ENCODE data around the gene AURKB. TPM values are rescaled to one million over a fixed set of nuclear protein-coding genes. Genes with fewer than 3 reads are reported as not detected.

AURKB gene
- total and polyA plus RNA-seq, 7 experiments from 2014 or later = 1.1 to 97.7 (median 1.3) TPM; not detected in 2

DNA sequence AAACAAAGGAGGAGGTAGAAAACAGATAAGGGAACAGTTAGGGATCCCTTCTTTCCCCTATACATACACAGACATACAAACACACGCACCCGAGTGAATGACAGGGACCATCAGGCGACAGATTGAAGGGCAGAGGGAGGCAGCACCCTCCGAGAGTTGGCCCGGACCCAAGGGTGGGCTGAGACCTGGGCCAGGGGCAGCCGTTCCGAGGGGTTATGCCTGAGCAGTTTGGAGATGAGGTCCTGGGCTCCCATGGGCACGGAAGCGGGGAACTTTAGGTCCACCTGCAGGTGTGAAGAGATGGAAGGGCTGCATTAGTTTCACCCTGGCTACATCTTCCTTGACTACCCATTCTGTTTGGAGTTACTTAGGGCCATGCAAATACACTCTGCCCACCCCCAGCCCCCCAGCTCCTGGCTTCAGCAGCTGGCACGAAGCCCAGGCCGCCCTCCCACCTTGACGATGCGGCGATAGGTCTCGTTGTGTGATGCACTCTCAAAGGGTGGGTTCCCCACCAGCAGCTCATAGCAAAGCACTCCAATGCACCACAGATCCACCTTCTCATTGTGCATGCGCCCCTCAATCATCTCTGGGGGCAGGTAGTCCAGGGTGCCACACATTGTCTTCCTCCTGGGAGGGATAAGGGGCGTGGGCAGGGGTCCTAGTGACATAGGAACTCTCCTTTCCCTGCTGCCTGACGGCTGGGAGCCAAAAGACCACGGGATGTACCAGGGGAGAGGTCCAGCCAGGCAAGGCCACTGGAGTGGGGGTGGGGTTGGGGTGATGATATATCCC, 5.4 kb downstream of the AURKB start:
- H3K4me3 ChIP-seq (ENCODE audit: low read length) = no peak overlapping the region
- no peak for ATAC-seq
- ChIA-PET CTCF (interaction anchor here (1.5 kb wide), 1 partner anchor 125 kb away, joined by 3 read pairs; no protein-coding TSS in a partner anchor), POLR2A (interaction anchor here (0.6 to 9.6 kb wide), 3 partner anchors 9 to 19 kb away, joined by 3 to 110 read pairs (median 3); no protein-coding TSS in a partner anchor)
- peaks cover 0 to 2% (median 0%) of the 10 kb centered on the region in 5 donors for H3K27me3 Mint-ChIP-seq
- no peaks in the 10 kb centered on the region for H3K27me3 ChIP-seq (ENCODE audit: control insufficient read depth in 2 of 2, insufficient read depth in 2 of 2, low read length in 2 of 2)
- no peaks in the 10 kb centered on the region for H3K36me3 ChIP-seq (ENCODE audit: control insufficient read depth in 2 of 3, insufficient read depth in 3 of 3, low read length in 3 of 3)
- peaks cover 0 to 2% of the 10 kb centered on the region in 2 donors for H3K4me1 ChIP-seq (ENCODE audit: control insufficient read depth in 2 of 2, insufficient read depth in 2 of 2, low read length in 2 of 2)
- H3K27ac ChIP-seq (ENCODE audit: low read depth, low read length) = no peak overlapping the region
- intact Hi-C loops (cut with micrococcal nuclease) = no loop called here
- H3K4me1 Mint-ChIP-seq = peaks cover 5 to 37% (median 7%) of the 10 kb centered on the region in 7 donors
- peaks cover 0 to 3% (median 0%) of the 10 kb centered on the region in 11 donors for H3K9me3 Mint-ChIP-seq
- peak overlapping the region in 1 of 9 donors; percentile 38 for H3K27ac Mint-ChIP-seq
- H3K4me3 Mint-ChIP-seq = no peak overlapping the region
- no peaks in the 10 kb centered on the region for H3K9me3 ChIP-seq (ENCODE audit: control insufficient read depth in 2 of 3, low read length in 3 of 3)
- H3K36me3 Mint-ChIP-seq = peaks cover 0 to 29% (median 0%) of the 10 kb centered on the region in 5 donors
- no peak for DNase-seq

DNA sequence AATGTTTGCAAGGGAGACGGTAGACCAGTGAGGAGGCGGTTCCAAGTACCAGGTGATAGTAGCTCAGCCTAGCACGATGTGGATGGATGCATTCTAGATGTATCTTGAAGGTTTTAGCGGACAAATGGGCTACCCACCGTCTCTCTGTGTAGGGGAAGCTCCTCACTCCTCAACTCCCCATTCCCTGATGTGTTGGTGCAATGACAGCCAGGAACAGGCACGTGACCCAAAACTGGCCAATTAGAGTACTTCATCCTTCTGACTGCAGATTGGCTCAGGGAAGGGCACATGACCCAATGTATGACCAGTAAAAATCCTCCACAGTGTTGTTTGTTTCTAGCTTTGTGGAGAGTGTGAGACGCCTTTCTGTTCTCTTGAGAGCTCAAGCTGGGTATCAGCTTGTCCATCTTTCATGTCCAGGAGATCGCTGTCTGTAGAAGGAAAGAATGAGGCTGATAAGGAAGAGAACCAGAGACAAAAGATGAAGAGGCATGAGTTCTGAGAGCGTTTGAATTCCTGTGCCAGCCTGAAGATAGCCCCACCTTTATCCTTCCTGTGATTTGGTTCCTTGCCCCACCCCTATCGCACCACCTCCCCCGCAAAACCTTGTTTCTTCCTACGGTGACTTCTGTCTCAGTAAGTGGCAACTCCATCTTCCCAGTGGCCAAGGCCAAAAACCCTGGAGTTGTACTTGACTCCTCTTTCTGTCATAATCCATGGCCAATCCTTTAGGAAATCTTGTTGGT, 18.1 kb downstream of the AURKB start:
- Mint-ChIP-seq H3K4me3 (no peak overlapping the region), H3K27ac (no peak overlapping the region), H3K36me3 (no peaks in the 10 kb centered on the region), H3K4me1 (peaks cover 9 to 19% (median 13%) of the 10 kb centered on the region in 7 donors), H3K27me3 (no peaks in the 10 kb centered on the region), H3K9me3 (peaks cover 0 to 2% (median 0%) of the 10 kb centered on the region in 11 donors)
- intact Hi-C loops (cut with micrococcal nuclease) = loop anchor here in 1 of 2 donors (1.0 to 5.0 kb wide), 4 partner anchors 8 to 505 kb away; partner anchors contain the start of genes AURKB, TP53 and WRAP53
- no peaks in the 10 kb centered on the region for H3K27me3 ChIP-seq (ENCODE audit: control insufficient read depth in 2 of 2, insufficient read depth in 2 of 2, low read length in 2 of 2)
- H3K27ac ChIP-seq (ENCODE audit: low read depth, low read length) = peak overlapping the region; percentile 49
- peak; percentile 41 for ATAC-seq
- ChIA-PET POLR2A (interaction anchor here (0.8 to 25.9 kb wide), 8 partner anchors 16 to 103 kb away, joined by 3 to 820 read pairs (median 56); partner anchors contain the start of genes AURKB, CTC1, PER1 and PFAS), CTCF (interaction anchor here (0.5 to 1.8 kb wide), 4 partner anchors 29 to 190 kb away, joined by 3 to 7 read pairs (median 3); no protein-coding TSS in a partner anchor)
- H3K4me1 ChIP-seq (ENCODE audit: control insufficient read depth in 2 of 2, insufficient read depth in 2 of 2, low read length in 2 of 2) = peaks cover 31 to 38% of the 10 kb centered on the region in 2 donors
- no peaks in the 10 kb centered on the region for H3K9me3 ChIP-seq (ENCODE audit: control insufficient read depth in 2 of 3, low read length in 3 of 3)
- no peak overlapping the region for H3K4me3 ChIP-seq (ENCODE audit: low read length)
- H3K36me3 ChIP-seq (ENCODE audit: control insufficient read depth in 2 of 3, insufficient read depth in 3 of 3, low read length in 3 of 3) = peaks cover 0 to 3% (median 0%) of the 10 kb centered on the region in 3 experiments
- peak in 8 of 9 donors; percentile 48 to 73 (median 66) for DNase-seq

DNA sequence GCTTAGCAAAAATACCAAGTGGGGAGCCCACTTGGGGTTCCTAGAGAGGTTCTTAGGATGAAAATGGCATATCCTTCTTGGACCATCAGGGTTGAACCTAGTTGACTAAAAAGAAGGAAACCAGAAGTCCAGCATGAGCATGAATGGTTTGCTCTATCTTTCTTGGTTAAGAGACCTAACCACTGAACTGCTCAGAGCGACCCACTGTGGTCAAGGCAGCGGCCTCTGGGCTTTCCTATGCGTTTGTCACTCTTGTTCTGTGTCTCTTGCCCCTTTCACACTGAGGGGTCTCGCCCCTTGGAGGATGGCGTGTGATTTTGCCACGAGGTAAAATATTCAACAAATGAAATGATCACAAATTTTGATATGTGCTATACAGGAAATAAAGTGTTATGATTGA, 19.9 kb downstream of the AURKB start:
- H3K27ac Mint-ChIP-seq = peak overlapping the region in 7 of 9 donors; percentile 46 to 94 (median 85)
- H3K27me3 Mint-ChIP-seq = no peaks in the 10 kb centered on the region
- Histone ChIP-seq H3K9me3 (ENCODE audit: control insufficient read depth in 2 of 3, low read length in 3 of 3) (no peaks in the 10 kb centered on the region), H3K27me3 (ENCODE audit: control insufficient read depth in 2 of 2, insufficient read depth in 2 of 2, low read length in 2 of 2) (no peaks in the 10 kb centered on the region), H3K27ac (ENCODE audit: low read depth, low read length) (no peak overlapping the region), H3K4me1 (ENCODE audit: control insufficient read depth in 2 of 2, insufficient read depth in 2 of 2, low read length in 2 of 2) (peaks cover 33 to 38% of the 10 kb centered on the region in 2 donors), H3K36me3 (ENCODE audit: control insufficient read depth in 2 of 3, insufficient read depth in 3 of 3, low read length in 3 of 3) (peaks cover 0 to 11% (median 0%) of the 10 kb centered on the region in 3 experiments), H3K4me3 (ENCODE audit: low read length) (peak overlapping the region; percentile 91)
- no peak for ATAC-seq
- H3K4me1 Mint-ChIP-seq = peaks cover 7 to 13% (median 13%) of the 10 kb centered on the region in 7 donors
- DNase-seq = no peak
- intact Hi-C loops (cut with micrococcal nuclease) = loop anchor here (1.0 to 5.0 kb wide), 4 partner anchors 10 to 618 kb away; partner anchors contain the start of genes RANGRF (in 1 of the 2), TP53 (in 1 of the 2) and WRAP53 (in 1 of the 2)
- no peaks in the 10 kb centered on the region for H3K36me3 Mint-ChIP-seq
- peak overlapping the region in 2 of 10 donors; percentile 8 to 27 for H3K4me3 Mint-ChIP-seq
- ChIA-PET CTCF (interaction anchor here (0.7 to 6.8 kb wide), 3 partner anchors 32 to 111 kb away, joined by 3 to 33 read pairs (median 29); partner anchors contain the start of gene ALOXE3), POLR2A (interaction anchor here (0.6 to 25.9 kb wide), 12 partner anchors 10 to 105 kb away, joined by 3 to 820 read pairs (median 59); partner anchors contain the start of genes ALOXE3, AURKB, CTC1 and HES7)
- peaks cover 0 to 2% (median 0%) of the 10 kb centered on the region in 11 donors for H3K9me3 Mint-ChIP-seq

DNA sequence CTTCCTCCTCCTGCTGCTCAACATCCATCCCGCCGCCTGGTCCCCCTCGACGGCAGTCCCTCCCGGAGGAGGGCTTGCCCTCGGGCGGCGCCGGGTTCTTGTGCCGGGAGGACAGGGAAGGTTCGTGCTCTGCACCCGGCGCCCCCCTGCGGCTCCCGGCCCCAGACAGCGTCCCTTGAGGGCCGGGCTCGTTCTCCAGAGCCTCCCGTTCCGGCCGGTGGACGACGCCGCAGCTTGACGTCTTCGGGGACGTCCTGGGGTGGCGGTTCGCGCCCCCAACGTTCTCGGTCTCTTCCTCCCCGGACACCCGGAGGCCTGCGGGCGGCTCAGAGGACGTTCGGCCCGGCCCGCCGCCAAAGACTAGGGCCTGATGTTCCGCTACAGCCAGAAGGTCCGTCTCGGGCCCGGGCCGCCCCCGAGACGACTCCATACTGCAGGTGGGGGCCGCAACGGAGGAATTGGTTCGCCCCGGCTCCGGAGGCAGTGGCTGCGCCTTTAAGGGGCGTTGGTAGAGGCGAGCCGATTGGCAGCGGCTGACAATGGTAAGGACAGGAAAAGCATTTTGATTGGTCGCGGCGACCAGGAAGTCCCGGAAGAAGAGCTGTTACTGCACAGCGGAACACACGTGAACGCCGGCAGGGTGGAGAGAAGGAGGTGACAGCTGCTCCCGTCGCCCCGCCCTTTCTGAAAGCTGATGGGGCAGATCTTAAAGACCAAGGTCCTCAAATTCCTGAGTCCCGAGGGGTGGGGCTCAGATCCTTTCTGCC, 20.5 kb downstream of the AURKB start, which contains the start of gene BORCS6:
Gene BORCS6, minus strand, starts transcription at position 470 of the 767 bp plus-strand sequence. Its CDS starts 40 bp downstream, at position 430.
- H3K4me3 Mint-ChIP-seq = peak within 1 kb of the TSS in 2 of 10 donors; percentile 15 to 49

DNA sequence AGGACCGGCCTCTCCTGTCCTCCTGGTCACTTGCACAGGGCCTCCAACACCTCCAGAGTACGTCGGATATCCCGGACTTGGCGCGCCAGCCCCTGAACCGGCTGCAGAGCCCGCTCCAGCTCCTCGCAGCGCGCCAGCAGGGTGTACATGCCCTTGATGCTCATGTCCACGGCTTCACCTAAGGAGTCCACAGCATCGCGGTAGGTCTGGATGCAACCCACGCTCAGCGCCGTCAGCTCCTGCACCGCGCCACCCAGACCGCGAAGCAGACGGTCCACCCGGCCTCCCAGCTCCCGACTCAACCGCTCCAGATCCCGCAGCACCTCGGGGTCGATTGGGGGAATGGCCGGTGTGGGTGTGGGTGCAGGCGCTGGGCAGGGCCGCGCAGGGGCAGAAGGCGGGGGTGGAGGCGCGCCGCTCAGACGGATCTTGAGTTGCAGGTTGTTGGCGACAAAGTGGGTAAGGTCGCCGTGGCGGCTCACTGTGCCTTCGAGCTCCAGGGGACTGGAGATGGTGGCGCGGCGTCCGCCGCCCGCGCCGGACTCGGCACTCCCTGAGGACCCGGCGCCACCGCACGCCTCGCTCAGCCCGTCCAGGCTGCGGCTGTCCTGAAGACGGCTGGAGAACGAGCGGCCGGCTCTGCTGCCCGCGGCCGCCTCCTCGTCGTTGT, 21.2 kb downstream of the AURKB start:
- ChIA-PET POLR2A (interaction anchor here (0.5 to 25.9 kb wide), 15 partner anchors 11 to 106 kb away, joined by 3 to 820 read pairs (median 30); partner anchors contain the start of genes ALOXE3, AURKB, CTC1 and HES7), CTCF (interaction anchor here (0.9 to 6.8 kb wide), 8 partner anchors 9 to 70 kb away, joined by 3 to 33 read pairs (median 6); partner anchors contain the start of genes ALOXE3 and CTC1)
- Histone ChIP-seq H3K4me1 (ENCODE audit: control insufficient read depth in 2 of 2, insufficient read depth in 2 of 2, low read length in 2 of 2) (peaks cover 33 to 38% of the 10 kb centered on the region in 2 donors), H3K27me3 (ENCODE audit: control insufficient read depth in 2 of 2, insufficient read depth in 2 of 2, low read length in 2 of 2) (no peaks in the 10 kb centered on the region), H3K36me3 (ENCODE audit: control insufficient read depth in 2 of 3, insufficient read depth in 3 of 3, low read length in 3 of 3) (peaks cover 0 to 11% (median 0%) of the 10 kb centered on the region in 3 experiments), H3K4me3 (ENCODE audit: low read length) (peak overlapping the region; percentile 91), H3K9me3 (ENCODE audit: control insufficient read depth in 2 of 3, low read length in 3 of 3) (no peaks in the 10 kb centered on the region), H3K27ac (ENCODE audit: low read depth, low read length) (peak overlapping the region; percentile 87)
- intact Hi-C loops (cut with micrococcal nuclease) = loop anchor here in 1 of 2 donors (1.0 kb wide), 1 partner anchor 99 kb away; the partner anchor contains the start of gene RANGRF
- DNase-seq = peak in 8 of 9 donors; percentile 21 to 49 (median 38)
- peaks cover 0 to 4% (median 0%) of the 10 kb centered on the region in 11 donors for H3K9me3 Mint-ChIP-seq
- ATAC-seq = no peak
- peaks cover 10 to 17% (median 13%) of the 10 kb centered on the region in 7 donors for H3K4me1 Mint-ChIP-seq
- no peaks in the 10 kb centered on the region for H3K27me3 Mint-ChIP-seq
- no peak overlapping the region for H3K4me3 Mint-ChIP-seq
- peak overlapping the region in 3 of 9 donors; percentile 81 to 94 (median 94) for H3K27ac Mint-ChIP-seq
- H3K36me3 Mint-ChIP-seq = no peaks in the 10 kb centered on the region

More for the DNA sequence above, 20.5 kb downstream of the AURKB start, which contains the start of gene BORCS6:
- Mint-ChIP-seq H3K27me3 (no peaks in the 10 kb centered on the region), H3K27ac (peak within 1 kb of the TSS in 7 of 9 donors; percentile 46 to 94 (median 88)), H3K9me3 (peaks cover 0 to 2% (median 0%) of the 10 kb centered on the region in 11 donors), H3K36me3 (no peaks in the 10 kb centered on the region), H3K4me1 (peaks cover 8 to 13% (median 13%) of the 10 kb centered on the region in 7 donors)
- DNase-seq = peak; percentile 76 to 97 (median 94)
- POLR2A ChIA-PET = interaction anchor here (0.6 to 25.9 kb wide), 15 partner anchors 10 to 106 kb away, joined by 3 to 820 read pairs (median 30); partner anchors contain the start of genes ALOXE3, AURKB, CTC1 and HES7
- Histone ChIP-seq H3K27me3 (ENCODE audit: control insufficient read depth in 2 of 2, insufficient read depth in 2 of 2, low read length in 2 of 2) (no peaks in the 10 kb centered on the region), H3K9me3 (ENCODE audit: control insufficient read depth in 2 of 3, low read length in 3 of 3) (no peaks in the 10 kb centered on the region), H3K27ac (ENCODE audit: low read depth, low read length) (peak within 1 kb of the TSS; percentile 87), H3K4me1 (ENCODE audit: control insufficient read depth in 2 of 2, insufficient read depth in 2 of 2, low read length in 2 of 2) (peaks cover 33 to 38% of the 10 kb centered on the region in 2 donors), H3K36me3 (ENCODE audit: control insufficient read depth in 2 of 3, insufficient read depth in 3 of 3, low read length in 3 of 3) (peaks cover 0 to 11% (median 0%) of the 10 kb centered on the region in 3 experiments), H3K4me3 (ENCODE audit: low read length) (peak within 1 kb of the TSS; percentile 91)
- CTCF ChIA-PET = interaction anchor here (0.7 to 6.8 kb wide), 5 partner anchors 32 to 111 kb away, joined by 3 to 33 read pairs (median 5); partner anchors contain the start of genes ALOXE3 and CTC1
- ATAC-seq = peak; percentile 81
- intact Hi-C loops (cut with micrococcal nuclease) = loop anchor here (1.0 to 5.0 kb wide), 4 partner anchors 10 to 618 kb away; partner anchors contain the start of genes RANGRF (in 2 of the 2), TP53 (in 1 of the 2) and WRAP53 (in 1 of the 2)

All from naive thymus-derived CD4-positive, alpha-beta T cell (primary cell).